Heart left ventricle (tissue), 16 donors: ENCODE measurements around the gene FTO. TPM values are rescaled to one million over a fixed set of nuclear protein-coding genes. Genes with fewer than 3 reads are reported as not detected.

Source experiments
- ATAC-seq, 4 donors: fragments of 200-7000 bp; cut with Tn5 transposase; one replicate each; pipeline ENCODE4 v1.9.1; 2020 to 2022; ENCODE audit warnings: moderate library complexity in 4 of 4, mild to moderate bottlenecking in 3 of 4, moderate number of reproducible peaks in 1 of 4
- DNase-seq, 5 donors: peaks; one replicate each; pipeline ENCODE4 v3.0.0-alpha.2; 2020
- H3K27ac ChIP-seq, 12 donors: fragments of 200-600 bp; sonication (generic) in 4 of 12; one replicate each; pipeline versions ENCODE4 v1.5.0 to v1.8.0; 2016 to 2022; ENCODE audit warnings: mild to moderate bottlenecking in 2 of 12
- H3K27me3 ChIP-seq, 9 donors: fragments of 200-600 bp; sonication (generic) in 2 of 9; one replicate each; pipeline versions ENCODE4 v1.5.1 to v1.8.0; 2016 to 2022; ENCODE audit warnings: mild to moderate bottlenecking in 3 of 9
- H3K36me3 ChIP-seq, 9 donors: fragments of 200-600 bp; sonication (generic) in 2 of 9; one replicate each; pipeline versions ENCODE4 v1.5.0 to v1.8.0; 2018 to 2022; ENCODE audit warnings: mild to moderate bottlenecking in 2 of 9
- H3K4me1 ChIP-seq, 12 donors: fragments of 200-600 bp; sonication (generic) in 4 of 12; one replicate each; pipeline versions ENCODE4 v1.5.0 to v1.8.0; 2016 to 2022; ENCODE audit warnings: mild to moderate bottlenecking in 3 of 12
- H3K4me3 ChIP-seq, 12 donors: fragments of 200-600 bp; sonication (generic) in 4 of 12; one replicate each; pipeline versions ENCODE4 v1.5.0 to v1.8.0; 2017 to 2022; ENCODE audit warnings: mild to moderate bottlenecking in 9 of 12, moderate library complexity in 4 of 12
- H3K9me3 ChIP-seq, 12 donors: fragments of 200-600 bp; sonication (generic) in 4 of 12; one replicate each; pipeline versions ENCODE4 v1.5.0 to v1.8.0; 2016 to 2022; ENCODE audit warnings: mild to moderate bottlenecking in 1 of 12
- POLR2A ChIP-seq, 2 donors: fragments of 450-650 bp; IDR thresholded peaks; one replicate each; pipeline ENCODE4 v1.6.1; 2017; ENCODE audit warnings: antibody characterized with exemption in 2 of 2, mild to moderate bottlenecking in 2 of 2, moderate library complexity in 2 of 2
- WGBS, 4 donors: extraction: QIAGEN DNeasy Blood & Tissue Kit in 2 of 4; methylation state at CpG; one replicate each; pipeline versions ENCODE4 v1.1.5 to v1.1.7; 2013 to 2018; 5-methylcytosine and 5-hydroxymethylcytosine counted together
- intact Hi-C, 10 donors: fragments of 100-400 bp; cut with DNase I; formaldehyde crosslinking; loops; one replicate each; pipeline versions ENCODE4 v1.11.1 to v1.14.2; 2022
- polyA plus RNA-seq, 2 donors: library from polyadenylated mRNA; stranded (reverse); fragments of 200-250 nt; gene quantifications; one replicate each; pipeline ENCODE4 v1.2.3, GENCODE V29; 2013
- total RNA-seq, 9 donors: library from RNA; depleted of rRNA in 2 of 9; stranded (reverse); fragments of >200 nt in 2 of 9; fragmentation: NEBNext Ultra II Directional in 3 of 9; extraction: Animal tissue kit (Norgen Biotek cat#: 25700) in 3 of 9; gene quantifications; one replicate each; pipeline versions ENCODE4 v1.1.0 to v1.2.4, GENCODE V29; 2016 to 2023
- TF ChIP-seq, protein P1 (sequence below), 12 donors: fragments of 200-600 bp; sonication (generic) in 4 of 12; IDR thresholded peaks; one replicate each; pipeline versions ENCODE4 v1.5.0 to v1.8.0; 2018 to 2022; ENCODE audit warnings: antibody characterized with exemption in 12 of 12, mild to moderate bottlenecking in 5 of 12
- donor health status: ischemic (EF 13 %, LVEDD 7.1; RV severe dilation, severe dysfunction).
- donor health status: healthy with polysubstance abuse.
- donor health status: DM: no; HTN: yes; CAD: no.
- donor health status: DM: no; HTN: no; CAD: no.
- donor health status: ischemic (EF 25% LVEDD 6.9; RV normal size, moderate dysfunction).
- donor health status: ischemic (EF 25% LVEDD 5.7; RV mildly dilated, moderate dysfunction).
- donor health status: healthy.
- donor health status: DM: yes; HTN: yes; CAD: no.
- donor health status: ischemic (EF 35%, LVEDD 5.7; RV mildly dilated, moderate dysfunction).
- donor health status: nonischemic (EF 11% LVEDD 7.7; RV severe dilation, severe dysfunction).
- donor health status: DM: yes; HTN: yes; CAD: no.
- donor health status: PGD.
- donor health status: ischemic (EF 29% LVEDD 5.4; RV normal size, mild dysfunction).
- donor health status: nonischemic (EF 23%, LVEDD 6.1; RV moderate dilation, normal function).

Gene FTO
- total and polyA plus RNA-seq, 11 donors = 11.8 to 105 (median 86.8) TPM

DNA sequence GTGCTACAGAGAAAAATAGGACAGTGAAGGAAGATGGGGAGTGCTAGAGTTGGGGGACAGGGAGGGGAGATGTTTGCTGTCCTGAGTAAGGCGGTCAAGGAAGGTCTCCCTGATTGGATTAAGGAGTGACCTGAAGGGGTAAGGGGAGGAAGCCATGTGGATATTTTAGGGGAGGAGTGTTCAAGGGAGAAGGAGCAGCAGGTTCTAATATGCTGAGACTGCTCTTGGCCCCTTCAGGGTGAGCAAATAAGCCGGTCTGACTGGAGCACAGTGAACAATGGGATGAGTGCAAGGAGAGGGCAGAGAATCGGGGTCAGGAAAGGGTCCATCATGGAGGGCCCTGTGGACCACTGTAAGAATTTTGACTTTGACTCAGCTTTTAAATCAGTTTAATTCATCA, 393.8 kb downstream of the FTO start:
- Histone ChIP-seq H3K9me3 (peaks cover 0 to 21% (median 0%) of the 10 kb centered on the region in 12 donors), H3K27me3 (no peaks in the 10 kb centered on the region), H3K27ac (no peak overlapping the region), H3K4me3 (no peak overlapping the region), H3K36me3 (peaks cover 0 to 6% (median 0%) of the 10 kb centered on the region in 9 donors), H3K4me1 (no peaks in the 10 kb centered on the region)
- DNase-seq = no peak
- intact Hi-C loops = no loop called here
- WGBS, 4 donors = 81 to 96% (median 93%) methylated on average over 3 of the region's 3 CpGs
- TF ChIP-seq, protein P1, sequence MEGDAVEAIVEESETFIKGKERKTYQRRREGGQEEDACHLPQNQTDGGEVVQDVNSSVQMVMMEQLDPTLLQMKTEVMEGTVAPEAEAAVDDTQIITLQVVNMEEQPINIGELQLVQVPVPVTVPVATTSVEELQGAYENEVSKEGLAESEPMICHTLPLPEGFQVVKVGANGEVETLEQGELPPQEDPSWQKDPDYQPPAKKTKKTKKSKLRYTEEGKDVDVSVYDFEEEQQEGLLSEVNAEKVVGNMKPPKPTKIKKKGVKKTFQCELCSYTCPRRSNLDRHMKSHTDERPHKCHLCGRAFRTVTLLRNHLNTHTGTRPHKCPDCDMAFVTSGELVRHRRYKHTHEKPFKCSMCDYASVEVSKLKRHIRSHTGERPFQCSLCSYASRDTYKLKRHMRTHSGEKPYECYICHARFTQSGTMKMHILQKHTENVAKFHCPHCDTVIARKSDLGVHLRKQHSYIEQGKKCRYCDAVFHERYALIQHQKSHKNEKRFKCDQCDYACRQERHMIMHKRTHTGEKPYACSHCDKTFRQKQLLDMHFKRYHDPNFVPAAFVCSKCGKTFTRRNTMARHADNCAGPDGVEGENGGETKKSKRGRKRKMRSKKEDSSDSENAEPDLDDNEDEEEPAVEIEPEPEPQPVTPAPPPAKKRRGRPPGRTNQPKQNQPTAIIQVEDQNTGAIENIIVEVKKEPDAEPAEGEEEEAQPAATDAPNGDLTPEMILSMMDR (IDR thresholded peaks at IDR 0.05) = no peak
- no peak for TF ChIP-seq POLR2A (IDR thresholded peaks at IDR 0.05)
- no peak for ATAC-seq

DNA sequence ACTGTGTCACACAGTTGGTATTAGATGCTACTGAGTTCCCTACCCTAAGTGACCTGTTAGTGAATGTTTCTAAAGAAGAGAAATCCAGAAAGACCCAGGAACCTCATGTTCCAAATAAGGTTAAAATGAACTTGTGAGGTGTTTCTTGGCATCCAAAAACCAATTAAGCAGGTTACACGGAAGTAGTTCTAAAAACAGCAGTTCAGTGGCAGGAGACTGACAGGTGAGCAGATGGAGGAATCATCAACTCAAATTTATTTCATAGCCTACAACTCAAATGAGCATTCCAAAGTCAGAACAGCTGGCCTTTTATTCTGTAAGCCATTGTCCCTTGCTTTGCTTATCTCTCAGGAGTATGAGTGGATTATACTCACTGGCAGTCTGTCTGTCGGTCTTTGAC, 394.3 kb downstream of the FTO start:
- Histone ChIP-seq H3K9me3 (peaks cover 0 to 21% (median 0%) of the 10 kb centered on the region in 12 donors), H3K27ac (no peak overlapping the region), H3K4me3 (no peak overlapping the region), H3K4me1 (no peaks in the 10 kb centered on the region), H3K27me3 (no peaks in the 10 kb centered on the region), H3K36me3 (peaks cover 0 to 6% (median 0%) of the 10 kb centered on the region in 9 donors)
- no peak for TF ChIP-seq POLR2A (IDR thresholded peaks at IDR 0.05)
- TF ChIP-seq, protein P1 (IDR thresholded peaks at IDR 0.05) = no peak
- 25 to 37% (median 29%) methylated on average over 2 of the region's 2 CpGs for WGBS, 4 donors
- intact Hi-C loops = no loop called here
- ATAC-seq (no peak), DNase-seq (no peak)

DNA sequence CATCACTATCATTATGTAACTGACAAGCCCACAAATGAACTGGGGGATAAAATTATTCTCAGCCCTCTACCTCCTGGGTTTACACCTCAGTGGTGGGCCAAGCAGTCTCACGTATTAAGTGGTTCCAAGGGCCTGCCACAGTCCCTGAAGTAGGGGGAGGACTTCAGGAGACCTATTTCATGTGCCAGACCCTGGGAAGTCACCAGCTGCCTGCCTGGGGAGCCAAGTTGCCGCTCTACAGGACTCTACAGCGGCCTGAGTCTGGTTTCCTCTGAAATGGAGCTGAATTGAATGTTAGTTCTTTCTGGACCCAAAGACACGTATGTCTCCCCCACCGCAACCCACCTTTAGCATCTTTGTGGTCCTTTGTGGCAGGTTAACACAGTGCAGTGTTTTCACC, 395.7 kb downstream of the FTO start:
- Histone ChIP-seq H3K27me3 (no peaks in the 10 kb centered on the region), H3K4me1 (no peaks in the 10 kb centered on the region), H3K27ac (no peak overlapping the region), H3K36me3 (peaks cover 0 to 3% (median 0%) of the 10 kb centered on the region in 9 donors), H3K9me3 (peaks cover 0 to 21% (median 0%) of the 10 kb centered on the region in 12 donors), H3K4me3 (no peak overlapping the region)
- no peak for ATAC-seq
- intact Hi-C loops = no loop called here
- WGBS, 4 donors = 85 to 94% (median 87%) methylated on average over 5 of the region's 5 CpGs
- DNase-seq = no peak
- TF ChIP-seq POLR2A (IDR thresholded peaks at IDR 0.05) = no peak
- TF ChIP-seq, protein P1 (IDR thresholded peaks at IDR 0.05) = no peak

DNA sequence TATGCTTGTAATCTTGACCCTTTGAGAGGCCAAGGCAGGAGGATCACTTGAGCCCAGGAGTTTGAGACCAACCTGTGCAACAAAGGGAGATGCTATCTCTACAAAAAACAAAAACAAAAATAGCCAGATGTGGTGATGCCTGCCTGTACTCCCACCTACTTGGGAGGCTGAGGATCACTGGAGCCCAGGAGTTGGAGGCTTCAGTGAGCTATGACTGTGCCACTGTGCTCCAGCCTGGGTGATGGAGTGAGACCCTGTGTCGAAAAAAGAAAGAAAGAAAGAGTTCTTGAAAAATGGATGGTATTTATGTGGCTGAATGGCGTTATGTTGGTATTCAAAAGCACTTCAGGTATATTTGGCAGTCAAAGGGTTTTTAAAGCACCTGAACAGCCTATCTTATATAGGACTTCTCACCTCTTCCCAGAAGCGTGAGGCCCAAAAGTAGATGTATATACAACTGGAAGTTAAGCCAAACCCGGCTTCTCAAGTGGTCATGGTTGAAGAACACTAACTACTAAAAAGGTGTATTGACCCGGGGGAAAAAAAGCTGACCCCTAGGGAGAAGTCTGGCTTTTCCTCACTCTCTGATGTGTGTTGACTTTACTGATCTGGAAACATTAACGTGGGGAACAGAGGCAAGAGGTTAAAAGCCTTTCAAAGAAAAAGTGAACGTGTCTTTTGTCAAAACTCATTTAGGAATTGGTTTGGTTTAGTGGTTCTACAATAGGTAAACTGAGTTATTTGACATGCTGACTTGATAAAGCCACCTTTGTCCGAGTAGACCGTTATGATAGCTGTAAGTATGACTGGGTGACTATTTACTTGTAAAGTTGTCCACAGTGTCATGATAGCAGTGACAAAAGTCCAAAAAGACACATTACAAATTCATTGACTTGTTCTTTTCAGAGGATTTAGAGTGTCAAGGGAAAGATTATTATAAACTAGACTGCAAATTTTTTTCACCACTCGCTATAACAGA, 399.2 kb downstream of the FTO start:
- TF ChIP-seq POLR2A (IDR thresholded peaks at IDR 0.05) = no peak
- TF ChIP-seq, protein P1 (IDR thresholded peaks at IDR 0.05) = no peak
- WGBS, 4 donors = 93 to 94% (median 93%) methylated on average over 10 of the region's 10 CpGs
- no peaks in the 10 kb centered on the region for H3K27me3 ChIP-seq

More for the DNA sequence above, 399.2 kb downstream of the FTO start:
- Histone ChIP-seq H3K36me3 (no peaks in the 10 kb centered on the region), H3K4me1 (no peaks in the 10 kb centered on the region), H3K27ac (no peak overlapping the region), H3K9me3 (peaks cover 0 to 6% (median 0%) of the 10 kb centered on the region in 12 donors), H3K4me3 (no peak overlapping the region)
- intact Hi-C loops = no loop called here
- ATAC-seq (no peak), DNase-seq (no peak)
